IPS-15b (cell line): Measurements from ENCODE around the gene SLX9.

Source experiments
- H3K27me3 ChIP-seq: one replicate; pipeline ENCODE4 v1.6.1; 2013; ENCODE audit warnings: low read length; ENCODE audit not compliant: control insufficient read depth, insufficient read depth
- H3K36me3 ChIP-seq: one replicate; pipeline ENCODE4 v1.6.1; 2013; ENCODE audit warnings: low read length; ENCODE audit not compliant: control insufficient read depth, insufficient read depth
- H3K4me1 ChIP-seq: one replicate; pipeline ENCODE4 v1.6.1; 2013; ENCODE audit warnings: mild to moderate bottlenecking, low read length; ENCODE audit not compliant: control insufficient read depth, insufficient read depth
- H3K4me3 ChIP-seq: one replicate; pipeline ENCODE4 v1.5.1; 2013; ENCODE audit warnings: low read depth, low read length
- H3K9ac ChIP-seq: one replicate; pipeline ENCODE4 v1.6.1; 2013; ENCODE audit warnings: low read depth, mild to moderate bottlenecking, low read length
- H3K9me3 ChIP-seq: one replicate; pipeline ENCODE4 v1.6.1; 2013; ENCODE audit warnings: mild to moderate bottlenecking, low read length; ENCODE audit not compliant: control insufficient read depth, insufficient read depth

The SLX9 gene

GRCh38 chr21:44929242-44929798 lies 10.5 kb upstream of the SLX9 start:
- H3K27me3 ChIP-seq: peaks cover 54% of the 10 kb centered on the region
- H3K9ac ChIP-seq: no peak overlapping the region
- H3K9me3 ChIP-seq: no peaks in the 10 kb centered on the region
- H3K36me3 ChIP-seq: no peaks in the 10 kb centered on the region
- H3K4me3 ChIP-seq: no peak overlapping the region
- H3K4me1 ChIP-seq: peaks cover 9% of the 10 kb centered on the region

GRCh38 chr21:44929799-44930542 lies 9.9 kb upstream of the SLX9 start:
- H3K27me3 ChIP-seq: peaks cover 54% of the 10 kb centered on the region
- H3K36me3 ChIP-seq: no peaks in the 10 kb centered on the region
- H3K9ac ChIP-seq: no peak overlapping the region
- H3K4me3 ChIP-seq: no peak overlapping the region
- H3K9me3 ChIP-seq: no peaks in the 10 kb centered on the region
- peaks cover 9% of the 10 kb centered on the region for H3K4me1 ChIP-seq

- H3K9ac ChIP-seq: no peak overlapping the region
- no peaks in the 10 kb centered on the region for H3K9me3 ChIP-seq
- no peaks in the 10 kb centered on the region for H3K36me3 ChIP-seq
- H3K4me1 ChIP-seq: peaks cover 9% of the 10 kb centered on the region
- peaks cover 54% of the 10 kb centered on the region for H3K27me3 ChIP-seq
- peak overlapping the region; percentile 50 for H3K4me3 ChIP-seq
Measured at GRCh38 chr21:44930543-44930981, 9.3 kb upstream of the SLX9 start.

GRCh38 chr21:44931137-44931500 lies 8.7 kb upstream of the SLX9 start:
- Histone ChIP-seq H3K9ac (no peak overlapping the region), H3K4me3 (peak overlapping the region; percentile 50), H3K36me3 (no peaks in the 10 kb centered on the region), H3K9me3 (no peaks in the 10 kb centered on the region), H3K4me1 (peaks cover 9% of the 10 kb centered on the region), H3K27me3 (peaks cover 54% of the 10 kb centered on the region)

GRCh38 chr21:44931501-44932407 lies 8.1 kb upstream of the SLX9 start:
- Histone ChIP-seq H3K4me3 (peak overlapping the region; percentile 50), H3K27me3 (peaks cover 48% of the 10 kb centered on the region), H3K9ac (no peak overlapping the region), H3K36me3 (no peaks in the 10 kb centered on the region), H3K4me1 (peaks cover 9% of the 10 kb centered on the region), H3K9me3 (no peaks in the 10 kb centered on the region)

- peak overlapping the region; percentile 32 for H3K4me3 ChIP-seq
- peaks cover 44% of the 10 kb centered on the region for H3K27me3 ChIP-seq
- H3K9ac ChIP-seq: no peak overlapping the region
- no peaks in the 10 kb centered on the region for H3K9me3 ChIP-seq
- H3K36me3 ChIP-seq: no peaks in the 10 kb centered on the region
- peaks cover 6% of the 10 kb centered on the region for H3K4me1 ChIP-seq
Measured at GRCh38 chr21:44932408-44933181, 7.2 kb upstream of the SLX9 start.

- H3K36me3 ChIP-seq: no peaks in the 10 kb centered on the region
- H3K9ac ChIP-seq: no peak overlapping the region
- no peaks in the 10 kb centered on the region for H3K4me1 ChIP-seq
- peaks cover 36% of the 10 kb centered on the region for H3K27me3 ChIP-seq
- H3K4me3 ChIP-seq: no peak overlapping the region
- H3K9me3 ChIP-seq: no peaks in the 10 kb centered on the region
Measured at GRCh38 chr21:44933199-44933917, 6.5 kb upstream of the SLX9 start.

GRCh38 chr21:44933918-44934260 lies 5.9 kb upstream of the SLX9 start:
- peaks cover 34% of the 10 kb centered on the region for H3K27me3 ChIP-seq
- H3K36me3 ChIP-seq: no peaks in the 10 kb centered on the region
- H3K4me3 ChIP-seq: no peak overlapping the region
- H3K9ac ChIP-seq: no peak overlapping the region
- no peaks in the 10 kb centered on the region for H3K4me1 ChIP-seq
- no peaks in the 10 kb centered on the region for H3K9me3 ChIP-seq

GRCh38 chr21:44934276-44934675 lies 5.6 kb upstream of the SLX9 start:
- Histone ChIP-seq H3K9ac (no peak overlapping the region), H3K9me3 (no peaks in the 10 kb centered on the region), H3K27me3 (peaks cover 34% of the 10 kb centered on the region), H3K4me1 (no peaks in the 10 kb centered on the region), H3K36me3 (no peaks in the 10 kb centered on the region), H3K4me3 (no peak overlapping the region)

GRCh38 chr21:44934797-44935532 lies 4.9 kb upstream of the SLX9 start:
- Histone ChIP-seq H3K27me3 (peaks cover 31% of the 10 kb centered on the region), H3K9ac (no peak overlapping the region), H3K9me3 (no peaks in the 10 kb centered on the region), H3K4me1 (no peaks in the 10 kb centered on the region), H3K36me3 (no peaks in the 10 kb centered on the region), H3K4me3 (no peak overlapping the region)
